HepG2 (cell line): ENCODE measurements around the gene TMEM176A. TPM values are rescaled to one million over a fixed set of nuclear protein-coding genes. Genes with fewer than 3 reads are reported as not detected.

Experiments used
- ATAC-seq: fragments of 200-7000 bp; cut with Tn5 transposase; 3 replicates; pipeline ENCODE4 v1.9.1; 2020; ENCODE audit warnings: mild to moderate bottlenecking, moderate library complexity
- BruUV-seq: library from RNA; stranded (reverse); fragments of 400-500 nt; replicated peaks from 2 replicates; lab custom pipeline; 2021; lab: Mats Ljungman, UMichigan
- CTCF ChIA-PET: fragments of 300-600 bp; formaldehyde crosslinking; extraction: SDS; loops from one replicate; lab custom pipeline; 2021; ENCODE audit warnings: low total read pairs, inconsistent platforms, low intra/inter-chr PET ratio; lab: Yijun Ruan, JAX
- POLR2A ChIA-PET: fragments of 350-600 bp; sonication (Branson Sonifier 250); formaldehyde crosslinking; loops from one replicate; lab custom pipeline; 2020; ENCODE audit warnings: antibody characterized with exemption, inconsistent platforms; lab: Yijun Ruan, JAX
- DNase-seq: peaks from one replicate; pipeline ENCODE4 v3.0.0-alpha.2; 2015; ENCODE audit warnings: low spot score
- FAIRE-seq: peaks from 3 replicates; lab custom pipeline; 2011; peaks lifted over from hg19 to GRCh38; lab: Jason Lieb, UNC
- H2AFZ ChIP-seq: one replicate; pipeline ENCODE4 v1.6.1; 2011; ENCODE audit warnings: low read length, inconsistent platforms
- H3K27ac ChIP-seq: fragments of 300-600 bp; 3 replicates; pipeline ENCODE4 v1.8.0; 2011; ENCODE audit warnings: mixed run types, mild to moderate bottlenecking, mixed read lengths, low read length, inconsistent platforms; ENCODE audit not compliant: insufficient read depth; ENCODE audit errors: extremely low read length
- H3K27me3 ChIP-seq, 2 experiments: fragments of 200-600 bp in 1 of 2; 2 replicates in 1 of 2; 3 replicates in 1 of 2; pipeline versions ENCODE4 v1.6.0 to v1.8.0; 2011; ENCODE audit warnings: low read length in 2 of 2, mild to moderate bottlenecking in 2 of 2, moderate library complexity in 2 of 2, inconsistent platforms in 1 of 2; ENCODE audit not compliant: insufficient read depth in 2 of 2, control insufficient read depth in 1 of 2
- H3K36me3 ChIP-seq, 2 experiments: fragments of 200-600 bp in 1 of 2; replicated peaks in 1 of 2; 2 replicates in 1 of 2; 3 replicates in 1 of 2; pipeline versions ENCODE4 v1.5.1 to v1.8.0; 2011; ENCODE audit warnings: low read length in 2 of 2, inconsistent platforms in 1 of 2; ENCODE audit not compliant: insufficient read depth in 2 of 2, control insufficient read depth in 1 of 2
- H3K4me1 ChIP-seq: 2 replicates; pipeline ENCODE4 v1.5.1; 2012; ENCODE audit warnings: low read length, inconsistent platforms; ENCODE audit not compliant: insufficient read depth
- H3K4me2 ChIP-seq: 2 replicates; pipeline ENCODE4 v1.6.0; 2011; ENCODE audit warnings: low read depth, low read length, inconsistent platforms
- H3K4me3 ChIP-seq, 3 experiments: fragments of 200-600 bp in 1 of 3; sonication (generic), shearing (Covaris generic) in 1 of 3; replicated peaks in 1 of 3; 2 replicates each; pipeline ENCODE4 v1.5.1; 2011 to 2016; ENCODE audit warnings: low read length in 3 of 3, inconsistent platforms in 2 of 3, low read depth in 2 of 3, mild to moderate bottlenecking in 2 of 3, control low read depth in 1 of 3, mixed read lengths in 1 of 3; ENCODE audit not compliant: insufficient read depth in 1 of 3
- H3K79me2 ChIP-seq: one replicate; pipeline ENCODE4 v1.6.1; 2011; ENCODE audit warnings: low read length, inconsistent platforms; ENCODE audit not compliant: insufficient read depth
- H3K9ac ChIP-seq: 2 replicates; pipeline ENCODE4 v1.6.0; 2011; ENCODE audit warnings: mild to moderate bottlenecking, low read depth, low read length, inconsistent platforms; ENCODE audit not compliant: insufficient read depth
- H3K9me3 ChIP-seq: 2 replicates; pipeline ENCODE4 v1.5.1; 2012; ENCODE audit warnings: mild to moderate bottlenecking, low read length
- H4K20me1 ChIP-seq: 2 replicates; pipeline ENCODE4 v1.6.0; 2011; ENCODE audit warnings: inconsistent platforms, mild to moderate bottlenecking, low read length, moderate library complexity; ENCODE audit not compliant: insufficient read depth
- AHDC1 ChIP-seq: sonication (generic); formaldehyde crosslinking; IDR thresholded peaks from 2 replicates; pipeline ENCODE4 v1.5.1; 2020; ENCODE audit warnings: mild to moderate bottlenecking, missing genetic modification reagents, borderline replicate concordance
- ARID3A ChIP-seq: IDR thresholded peaks from 2 replicates; pipeline ENCODE4 v1.6.1; 2012; ENCODE audit warnings: low read depth, low read length, improper control_type of control experiment
- ATF5 ChIP-seq: sonication (generic); formaldehyde crosslinking; IDR thresholded peaks from 2 replicates; pipeline ENCODE4 v1.4.0; 2020; ENCODE audit warnings: mild to moderate bottlenecking, low read depth, missing genetic modification reagents
- FOXA1 ChIP-seq, 2 experiments: fragments of 450-650 bp in 1 of 2; sonication (generic) in 1 of 2; formaldehyde crosslinking in 1 of 2; IDR thresholded peaks; 2 replicates each; pipeline versions ENCODE4 v1.4.0 to v1.6.1; 2016 to 2020; ENCODE audit warnings: missing genetic modification reagents in 1 of 2
- HNF4A ChIP-seq: sonication (generic); formaldehyde crosslinking; IDR thresholded peaks from 2 replicates; pipeline ENCODE4 v1.4.0; 2020; ENCODE audit warnings: missing genetic modification reagents
- KDM5B ChIP-seq: sonication (generic); formaldehyde crosslinking; IDR thresholded peaks from 2 replicates; pipeline ENCODE4 v1.4.0; 2020; ENCODE audit warnings: missing genetic modification reagents, mild to moderate bottlenecking, borderline replicate concordance
- KLF11 ChIP-seq: IDR thresholded peaks from 2 replicates; pipeline ENCODE4 v1.6.1; 2016; ENCODE audit warnings: missing compliant biosample characterization
- ZNF546 ChIP-seq: sonication (generic); formaldehyde crosslinking; conservative IDR thresholded peaks from 2 replicates; pipeline ENCODE4 v1.8.1; 2023; ENCODE audit warnings: mild to moderate bottlenecking, missing genetic modification reagents
- ZNF552 ChIP-seq: sonication (generic); formaldehyde crosslinking; IDR thresholded peaks from 2 replicates; pipeline ENCODE4 v1.9.0; 2022; ENCODE audit warnings: missing genetic modification reagents, mild to moderate bottlenecking, borderline replicate concordance
- ZNF772 ChIP-seq: sonication (generic); formaldehyde crosslinking; IDR thresholded peaks from 2 replicates; pipeline ENCODE4 v1.5.0; 2020; ENCODE audit warnings: mild to moderate bottlenecking, missing genetic modification reagents
- ZNF773 ChIP-seq: sonication (generic); formaldehyde crosslinking; IDR thresholded peaks from 2 replicates; pipeline ENCODE4 v1.4.0; 2020; ENCODE audit warnings: missing genetic modification reagents, borderline replicate concordance
- ZNF839 ChIP-seq: sonication (generic); formaldehyde crosslinking; IDR thresholded peaks from 2 replicates; pipeline ENCODE4 v1.4.0; 2020; ENCODE audit warnings: missing genetic modification reagents, mild to moderate bottlenecking, borderline replicate concordance
- ZSCAN30 ChIP-seq: sonication (generic); formaldehyde crosslinking; IDR thresholded peaks from 2 replicates; pipeline ENCODE4 v1.5.0; 2020; ENCODE audit warnings: mild to moderate bottlenecking, missing genetic modification reagents
- in situ Hi-C: cut with HindIII; loops from 2 replicates; pipeline ENCODE4 v1.10.0; 2017; ENCODE audit warnings: low pct_unique_long_range_greater_than_20kb; ENCODE audit not compliant: extremely low pct_ligation_motif_present
- intact Hi-C: fragments of 100-400 bp; cut with micrococcal nuclease; formaldehyde crosslinking; loops from one replicate; pipeline ENCODE4 v1.10.0; 2022; ENCODE audit not compliant: unreplicated experiment
- polyA plus RNA-seq, 8 experiments: library from polyadenylated mRNA; depleted of rRNA in 3 of 8; stranded (reverse) in 7 of 8; unstranded in 1 of 8; fragments of >200 nt; fragmentation: Illumina TruSeq in 4 of 8; extraction: Trizol in 4 of 8; gene quantifications; 2 replicates each; pipeline versions ENCODE4 v1.2.1 to v1.2.3, GENCODE V29; 2011 to 2016; ENCODE audit warnings: low read depth in 4 of 8, missing spikeins in 1 of 8, mixed read lengths in 1 of 8; ENCODE audit not compliant: insufficient read depth in 1 of 8
- total RNA-seq, 5 experiments: library from RNA; depleted of rRNA; stranded (reverse); fragments of >200 nt; fragmentation: Illumina TruSeq; extraction: Trizol; gene quantifications; 2 replicates each; pipeline ENCODE4 v1.2.3, GENCODE V29; 2016; ENCODE audit warnings: low read depth in 1 of 5

TMEM176A gene
- total and polyA plus RNA-seq, 2 of the 13 experiments (the other 11 are each of a cell fraction or from before 2014, with no cell fraction given) = not detected

GRCh38 chr7:150766334-150766709 lies 34.2 kb upstream of the TMEM176A start:
- no peak overlapping the region for H3K27ac ChIP-seq
- in situ Hi-C loops = loop anchor here (25.0 kb wide), 1 partner anchor 479 kb away; no protein-coding TSS in a partner anchor
- ChIA-PET POLR2A (no interaction called here), CTCF (no interaction called here)
- no peaks in the 10 kb centered on the region for H3K36me3 ChIP-seq
- no peak for DNase-seq
- H3K4me1 ChIP-seq = peaks cover 25% of the 10 kb centered on the region
- no peak overlapping the region for H3K9ac ChIP-seq
- H3K9me3 ChIP-seq = no peaks in the 10 kb centered on the region
- H3K27me3 ChIP-seq = no peaks in the 10 kb centered on the region
- BruUV-seq = no TSS peak
- FAIRE-seq = no peak
- no peaks in the 10 kb centered on the region for H4K20me1 ChIP-seq
- intact Hi-C loops = no loop called here
- no peak for TF ChIP-seq AHDC1 (CRISPR knock-in tag)
- TF ChIP-seq ZNF773 (CRISPR knock-in tag) = no peak
- TF ChIP-seq KDM5B (CRISPR knock-in tag) = no peak
- TF ChIP-seq ARID3A = no peak
- TF ChIP-seq KLF11 (CRISPR knock-in tag) = no peak
- TF ChIP-seq ZNF772 (CRISPR knock-in tag) = no peak
- TF ChIP-seq ATF5 (CRISPR knock-in tag) = no peak
- no peak for TF ChIP-seq FOXA1 (IDR thresholded peaks at IDR 0.05)
- TF ChIP-seq FOXA1 (CRISPR knock-in tag; IDR thresholded peaks at IDR 0.05) = no peak
- TF ChIP-seq ZNF552 (CRISPR knock-in tag) = no peak
- no peak for TF ChIP-seq ZSCAN30 (CRISPR knock-in tag)
- no peak for TF ChIP-seq ZNF546 (CRISPR knock-in tag)
- no peak for TF ChIP-seq HNF4A (CRISPR knock-in tag)
- no peak for TF ChIP-seq ZNF839 (CRISPR knock-in tag)
- TF ChIP-seq, all 625 proteins: peak for 0
- ATAC-seq = no peak
- Histone ChIP-seq H2AFZ (no peak overlapping the region), H3K4me3 (no peak overlapping the region), H3K79me2 (no peaks in the 10 kb centered on the region), H3K4me2 (no peak overlapping the region)
